Measurements from ENCODE around the gene RPS6KC1.
"Not testable (repeated sequence)": the region's sequence is repeated elsewhere in the genome, so short reads cannot be mapped to it uniquely, and the experiment has no call there.

The RPS6KC1 gene

GRCh38 chr1:213303286-213303685 lies 252.2 kb downstream of the RPS6KC1 start:
- TF ChIP-seq CTCF (IDR thresholded peaks at IDR 0.05; ENCODE audit: low read depth, low read length): no peak

DNA sequence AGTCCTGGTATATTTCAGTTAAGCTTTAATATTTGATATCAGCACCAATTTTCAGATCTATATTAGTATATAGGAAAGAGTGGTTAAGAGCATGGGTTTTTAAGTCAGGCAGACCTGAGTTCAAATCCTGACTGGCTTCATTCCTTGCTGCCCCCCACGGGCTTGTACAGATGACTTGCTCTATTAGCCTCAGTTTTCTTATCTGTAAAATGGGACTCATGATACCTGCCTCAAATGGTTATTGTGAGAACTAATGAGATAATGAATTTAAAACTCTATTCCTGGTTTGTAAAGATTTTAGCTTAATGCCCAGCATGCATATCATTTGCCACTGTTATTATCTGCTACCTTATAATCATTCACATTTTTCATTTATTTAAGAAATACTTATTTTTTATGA lies 264.5 kb downstream of the RPS6KC1 start:
- TF ChIP-seq CTCF (IDR thresholded peaks at IDR 0.05; ENCODE audit: low read depth, low read length): no peak
- DNase-seq (ENCODE audit: extremely low read depth, low read depth): no peak

More at GRCh38 chr1:213303286-213303685, 252.2 kb downstream of the RPS6KC1 start:
- DNase-seq (ENCODE audit: extremely low read depth, low read depth): no peak

- not testable (repeated sequence) for DNase-seq (ENCODE audit: extremely low read depth, low read depth)
Measured at GRCh38 chr1:213318458-213318857, 267.4 kb downstream of the RPS6KC1 start.

- DNase-seq (ENCODE audit: extremely low read depth, low read depth): no peak
- TF ChIP-seq CTCF (IDR thresholded peaks at IDR 0.05; ENCODE audit: low read depth, low read length): no peak
Measured at GRCh38 chr1:213320191-213320870, 269.3 kb downstream of the RPS6KC1 start.
